Measurements from ENCODE around the gene ZNF516. TPM values are rescaled to one million over a fixed set of nuclear protein-coding genes. Genes with fewer than 3 reads are reported as not detected.

Gene ZNF516
- total RNA-seq, 4 donors from 2014 or later: 34.4 to 57.3 (median 39.5) TPM

- no peak overlapping the region for H3K4me3 ChIP-seq (ENCODE audit: low read depth, poor library complexity, severe bottlenecking)
- intact Hi-C loops (cut with DNase I; ENCODE audit: low total_unique reads): no loop called here
- peak in 1 of 2 donors; percentile 82 for DNase-seq (ENCODE audit: low spot score in 2 of 2)
- 83 to 86% methylated on average over 23 of the region's 23 CpGs for WGBS, 2 donors
- TF ChIP-seq CTCF (IDR thresholded peaks at IDR 0.05): no peak
- no peak for TF ChIP-seq POLR2A (IDR thresholded peaks at IDR 0.05)
Measured at GRCh38 chr18:76529433-76529811, 34.4 kb upstream of the ZNF516 start.

GRCh38 chr18:76528477-76529432, 33.7 kb upstream of the ZNF516 start:
- TF ChIP-seq POLR2A (IDR thresholded peaks at IDR 0.05) (no peak), CTCF (IDR thresholded peaks at IDR 0.05) (no peak)
- intact Hi-C loops (cut with DNase I; ENCODE audit: low total_unique reads): no loop called here
- DNase-seq (ENCODE audit: low spot score in 2 of 2): peak in 1 of 2 donors; percentile 85
- 13 to 14% methylated on average over 28 of the region's 28 CpGs for WGBS, 2 donors
- no peak overlapping the region for H3K4me3 ChIP-seq (ENCODE audit: low read depth, poor library complexity, severe bottlenecking)

GRCh38 chr18:76525911-76526310, 30.9 kb upstream of the ZNF516 start:
- DNase-seq (ENCODE audit: low spot score in 2 of 2): no peak
- H3K4me3 ChIP-seq (ENCODE audit: low read depth, poor library complexity, severe bottlenecking): no peak overlapping the region
- WGBS, 2 donors: 58 to 62% methylated on average over 3 of the region's 3 CpGs
- TF ChIP-seq POLR2A (IDR thresholded peaks at IDR 0.05) (no peak), CTCF (IDR thresholded peaks at IDR 0.05) (no peak)
- intact Hi-C loops (cut with DNase I; ENCODE audit: low total_unique reads): no loop called here

GRCh38 chr18:76524900-76525698, 30.1 kb upstream of the ZNF516 start:
- no peak for TF ChIP-seq POLR2A (IDR thresholded peaks at IDR 0.05)
- no peak for TF ChIP-seq CTCF (IDR thresholded peaks at IDR 0.05)
- no peak overlapping the region for H3K4me3 ChIP-seq (ENCODE audit: low read depth, poor library complexity, severe bottlenecking)
- intact Hi-C loops (cut with DNase I; ENCODE audit: low total_unique reads): no loop called here
- 22 to 23% methylated on average over 20 of the region's 20 CpGs for WGBS, 2 donors
- peak in 1 of 2 donors; percentile 80 for DNase-seq (ENCODE audit: low spot score in 2 of 2)

GRCh38 chr18:76524477-76524876, 29.4 kb upstream of the ZNF516 start:
- no peak for TF ChIP-seq CTCF (IDR thresholded peaks at IDR 0.05)
- DNase-seq (ENCODE audit: low spot score in 2 of 2): no peak
- intact Hi-C loops (cut with DNase I; ENCODE audit: low total_unique reads): no loop called here
- 70 to 77% methylated on average over 2 of the region's 2 CpGs for WGBS, 2 donors
- no peak overlapping the region for H3K4me3 ChIP-seq (ENCODE audit: low read depth, poor library complexity, severe bottlenecking)
